Epithelial cell of alveolus of lung (primary cell): ENCODE measurements around the gene BCAS4. TPM values are rescaled to one million over a fixed set of nuclear protein-coding genes. Genes with fewer than 3 reads are reported as not detected.

ENCODE experiments used
- total RNA-seq: library from RNA; depleted of rRNA; stranded (reverse); fragments of >200 nt; gene quantifications from 2 replicates; pipeline ENCODE4 v1.2.1, GENCODE V29; 2015

BCAS4 gene
- 1.4 and 24.6 TPM in 2 replicates for total RNA-seq

DNA sequence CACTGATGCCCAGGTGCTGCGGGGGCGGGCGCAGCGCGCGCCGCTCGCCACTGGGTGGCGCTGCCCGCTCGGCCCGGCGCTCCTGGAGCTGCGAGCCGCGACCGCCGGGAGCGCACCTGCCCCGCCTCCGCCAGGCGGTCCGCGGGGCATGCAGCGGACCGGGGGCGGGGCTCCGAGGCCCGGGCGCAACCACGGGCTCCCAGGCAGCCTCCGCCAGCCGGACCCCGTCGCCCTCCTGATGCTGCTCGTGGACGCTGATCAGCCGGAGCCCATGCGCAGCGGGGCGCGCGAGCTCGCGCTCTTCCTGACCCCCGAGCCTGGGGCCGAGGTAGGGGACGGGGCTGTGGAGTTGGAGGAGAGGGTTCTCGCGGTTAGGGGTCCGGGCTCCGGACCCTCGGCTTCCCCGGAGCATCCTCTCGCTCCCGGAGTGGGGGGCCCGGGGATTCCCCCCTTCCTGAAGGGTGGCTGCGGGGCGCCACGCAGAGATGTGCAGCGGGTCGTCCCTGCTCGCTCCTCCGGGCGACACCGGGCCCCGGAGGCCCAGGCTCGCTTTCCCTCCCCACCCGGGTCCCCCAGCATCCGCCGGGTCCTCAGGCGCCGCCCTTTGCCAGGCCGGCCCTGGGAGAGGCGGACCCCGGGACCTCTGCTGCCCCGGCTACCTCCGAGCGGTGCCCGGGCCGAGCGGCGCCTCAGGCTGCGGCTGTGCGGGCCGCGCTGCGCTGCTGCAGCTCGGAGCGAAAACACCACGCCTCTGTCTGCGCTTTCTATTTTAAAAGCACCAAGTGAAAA, at the start of gene BCAS4:
BCAS4 (plus strand) TSS at position 216 of the 789 bp plus-strand sequence; CDS start at position 239, 23 bp downstream.

Other genes with a start within 250 kb of the BCAS4 start
- 2.3 and 13.7 TPM in 2 replicates for gene RIPOR3, start 103.5 kb upstream of the BCAS4 start, total RNA-seq
- 1.0 and 1.9 TPM in 2 replicates for gene PARD6B, start 63.5 kb upstream of the BCAS4 start, total RNA-seq
- gene ADNP, start 136.4 kb downstream of the BCAS4 start, total RNA-seq: 22.6 and 57.0 TPM in 2 replicates
- gene DPM1, start 163.5 kb downstream of the BCAS4 start, total RNA-seq: 49.7 and 52.9 TPM in 2 replicates
- 5.1 and 8.3 TPM in 2 replicates for gene MOCS3, start 163.8 kb downstream of the BCAS4 start, total RNA-seq
- gene KCNG1, start 228.0 kb downstream of the BCAS4 start, total RNA-seq: 12.5 and 208 TPM in 2 replicates